ACC112 (cell line): ENCODE data around the gene FCHSD2.
"Not testable (repeated sequence)": the region's sequence is repeated elsewhere in the genome, so short reads cannot be mapped to it uniquely, and the experiment has no call there.

Experiments
- H2AFZ ChIP-seq: fragments of 200-600 bp; sonication (generic); one replicate; pipeline ENCODE4 v1.6.0; 2017; ENCODE audit warnings: antibody characterized with exemption, low read length; ENCODE audit not compliant: unreplicated experiment
- H3K27ac ChIP-seq: fragments of 200-600 bp; sonication (generic); 2 replicates; pipeline ENCODE4 v1.5.1; 2014; ENCODE audit warnings: low read depth, mild to moderate bottlenecking, antibody characterized with exemption, low read length, moderate library complexity
- H3K27me3 ChIP-seq: fragments of 200-600 bp; sonication (generic); 2 replicates; pipeline ENCODE4 v1.6.1; 2014; ENCODE audit warnings: mild to moderate bottlenecking, antibody characterized with exemption, low read length, moderate library complexity, mixed read lengths; ENCODE audit not compliant: insufficient read depth
- H3K36me3 ChIP-seq: fragments of 200-600 bp; sonication (generic); 2 replicates; pipeline ENCODE4 v1.6.1; 2016; ENCODE audit warnings: mild to moderate bottlenecking, antibody characterized with exemption, low read length, moderate library complexity, mixed read lengths; ENCODE audit not compliant: insufficient read depth
- H3K4me1 ChIP-seq: fragments of 200-600 bp; sonication (generic); one replicate; pipeline ENCODE4 v1.6.1; 2016; ENCODE audit warnings: low read length, mixed read lengths; ENCODE audit not compliant: insufficient read depth, unreplicated experiment, control insufficient read depth
- H3K4me3 ChIP-seq: fragments of 200-600 bp; sonication (generic); 2 replicates; pipeline ENCODE4 v1.5.1; 2014; ENCODE audit warnings: mild to moderate bottlenecking, low read depth, low read length
- H3K79me2 ChIP-seq: fragments of 200-600 bp; sonication (generic); one replicate; pipeline ENCODE4 v1.6.0; 2016; ENCODE audit warnings: low read length; ENCODE audit not compliant: control insufficient read depth, unreplicated experiment, insufficient read depth

The FCHSD2 gene

DNA sequence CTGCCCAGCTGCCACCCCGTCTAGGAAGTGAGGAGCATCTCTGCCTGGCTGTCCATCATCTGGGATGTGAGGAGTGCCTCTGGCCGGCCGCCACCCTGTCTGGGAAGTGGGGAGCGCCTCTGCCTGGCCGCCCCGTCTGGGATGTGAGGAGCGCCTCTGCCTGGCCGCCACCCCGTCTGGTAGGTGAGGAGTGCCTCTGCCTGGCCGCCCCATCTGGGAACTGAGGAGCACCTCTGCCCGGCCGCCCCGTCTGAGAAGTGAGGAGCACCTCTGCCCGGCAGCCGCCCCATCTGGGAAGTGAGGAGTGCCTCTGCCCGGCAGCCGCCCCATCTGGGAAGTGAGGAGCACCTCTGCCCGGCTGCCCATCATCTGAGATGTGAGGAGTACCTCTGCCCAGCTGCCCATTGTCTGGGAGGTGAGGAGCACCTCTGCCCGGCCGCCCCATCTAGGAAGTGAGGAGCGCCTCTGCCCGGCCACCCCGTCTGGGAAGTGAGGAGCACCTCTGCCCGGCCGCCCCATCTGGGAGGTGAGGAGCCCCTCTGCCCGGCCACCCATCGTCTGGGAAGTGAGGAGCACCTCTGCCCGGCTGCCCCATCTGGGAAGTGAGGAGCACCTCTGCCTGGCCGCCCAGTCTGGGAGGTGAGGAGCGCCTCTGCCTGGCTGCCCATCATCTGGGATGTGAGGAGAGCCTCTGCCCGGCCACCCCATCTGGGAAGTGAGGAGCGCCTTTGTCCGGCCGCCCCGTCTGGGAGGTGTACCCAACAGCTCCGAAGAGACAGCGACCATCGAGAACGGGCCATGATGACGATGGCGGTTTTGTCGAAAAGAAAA, 232.3 kb downstream of the FCHSD2 start:
- H2AFZ ChIP-seq, H3K27ac ChIP-seq, H3K4me1 ChIP-seq, H3K4me3 ChIP-seq, H3K79me2 ChIP-seq, H3K27me3 ChIP-seq, H3K36me3 ChIP-seq: not testable (repeated sequence)

DNA sequence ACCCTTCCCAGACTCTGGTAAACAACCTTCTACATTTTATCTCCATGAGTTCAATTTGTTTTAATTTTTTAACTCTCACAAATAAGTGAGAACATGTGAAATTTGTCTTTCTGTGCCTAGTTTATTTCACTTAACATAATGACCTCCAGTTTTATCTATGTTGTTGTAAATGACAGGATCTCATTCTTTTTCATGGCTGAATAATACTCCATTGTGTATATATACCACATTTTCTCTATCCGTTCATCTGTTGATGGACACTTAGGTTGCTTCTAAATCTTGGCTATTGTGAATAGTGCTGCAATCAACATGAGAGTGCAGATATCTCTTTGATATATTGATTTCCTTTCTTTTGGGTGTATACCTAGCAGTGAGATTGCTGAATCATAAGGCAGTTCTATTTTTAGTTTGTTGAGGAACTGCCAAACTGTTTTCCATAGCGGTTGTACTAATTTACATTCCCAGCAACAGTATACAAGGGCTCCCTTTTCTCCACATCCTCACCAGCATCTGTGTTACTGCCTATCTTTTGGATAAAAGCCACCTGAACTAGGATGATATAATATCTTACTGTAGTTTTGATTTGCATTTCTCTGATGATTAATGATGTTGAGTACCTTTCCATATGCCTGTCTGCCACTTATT, 234.0 kb downstream of the FCHSD2 start:
- no peak overlapping the region for H3K4me3 ChIP-seq
- H3K4me1 ChIP-seq = no peaks in the 10 kb centered on the region
- H3K79me2 ChIP-seq = no peaks in the 10 kb centered on the region
- no peak overlapping the region for H3K27ac ChIP-seq
- no peaks in the 10 kb centered on the region for H3K27me3 ChIP-seq
- 0 out of 2 replicates have a peak, but pooled peaks cover 3% of the 10 kb centered on the region for H3K36me3 ChIP-seq
- no peak overlapping the region for H2AFZ ChIP-seq

DNA sequence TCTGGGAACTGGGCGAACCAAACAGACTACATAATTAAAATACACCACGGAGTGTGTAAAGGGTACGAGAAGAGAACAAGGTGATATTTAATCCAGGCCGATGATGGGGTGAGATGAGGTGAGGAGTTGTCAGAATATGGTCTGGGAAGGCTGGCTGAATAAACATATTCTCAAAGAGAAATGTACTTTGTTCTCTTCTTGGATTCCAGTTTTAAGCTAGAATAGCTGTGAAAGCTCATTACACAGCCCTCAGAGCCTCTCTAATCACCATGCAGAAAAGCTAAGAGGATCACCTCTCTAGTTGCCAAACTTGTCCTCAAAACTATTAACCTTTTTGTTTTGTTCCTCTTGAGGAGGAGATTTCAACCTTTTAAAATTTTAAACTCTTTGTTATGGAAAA, 238.1 kb downstream of the FCHSD2 start:
- no peaks in the 10 kb centered on the region for H3K27me3 ChIP-seq
- H2AFZ ChIP-seq = no peak overlapping the region
- no peak overlapping the region for H3K27ac ChIP-seq
- H3K4me1 ChIP-seq = no peaks in the 10 kb centered on the region
- H3K36me3 ChIP-seq = no peaks in the 10 kb centered on the region
- H3K79me2 ChIP-seq = no peaks in the 10 kb centered on the region
- no peak overlapping the region for H3K4me3 ChIP-seq

DNA sequence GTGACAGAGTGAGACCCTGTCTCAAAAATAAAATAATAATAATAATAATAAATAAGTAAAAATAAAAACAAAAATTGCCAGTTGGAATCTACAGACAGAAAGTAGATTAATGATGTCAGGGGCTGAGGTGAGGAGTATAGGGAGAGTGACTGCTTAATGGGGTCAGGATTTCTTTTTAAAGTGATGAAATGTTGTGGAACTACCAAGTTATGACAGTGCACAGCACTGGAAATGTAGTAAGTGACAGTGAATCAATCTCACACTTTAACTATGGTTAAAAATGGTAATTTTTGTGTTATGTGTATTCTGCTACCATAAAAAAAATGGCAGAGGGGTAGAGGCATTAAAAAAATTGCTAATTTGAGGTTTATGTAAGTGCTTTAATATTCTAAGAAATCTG, 240.7 kb downstream of the FCHSD2 start:
- Histone ChIP-seq H3K4me3 (no peak overlapping the region), H2AFZ (no peak overlapping the region), H3K4me1 (no peaks in the 10 kb centered on the region), H3K27me3 (no peaks in the 10 kb centered on the region), H3K27ac (no peak overlapping the region), H3K79me2 (no peaks in the 10 kb centered on the region), H3K36me3 (no peaks in the 10 kb centered on the region)

DNA sequence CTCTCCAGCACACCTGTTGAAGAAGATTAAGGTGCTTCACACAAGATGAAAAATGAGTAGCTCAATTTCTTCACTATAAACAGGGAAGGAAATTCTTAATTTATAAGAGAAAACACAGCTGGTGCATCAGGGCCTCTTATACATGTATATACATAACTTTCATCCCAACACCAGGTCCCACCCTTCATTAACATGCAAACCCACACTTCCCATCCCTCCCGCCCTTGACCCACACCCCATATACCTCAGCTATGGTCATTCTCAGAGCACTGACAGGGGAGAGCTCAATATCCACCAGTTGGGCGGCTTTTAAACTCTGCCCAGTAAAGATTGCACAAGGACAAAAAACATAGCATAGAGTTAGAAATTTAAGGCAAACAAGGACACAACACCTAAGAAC, 242.1 kb downstream of the FCHSD2 start:
- Histone ChIP-seq H3K27ac (no peak overlapping the region), H2AFZ (no peak overlapping the region), H3K27me3 (no peaks in the 10 kb centered on the region), H3K36me3 (no peaks in the 10 kb centered on the region), H3K79me2 (no peaks in the 10 kb centered on the region), H3K4me3 (no peak overlapping the region), H3K4me1 (no peaks in the 10 kb centered on the region)

DNA sequence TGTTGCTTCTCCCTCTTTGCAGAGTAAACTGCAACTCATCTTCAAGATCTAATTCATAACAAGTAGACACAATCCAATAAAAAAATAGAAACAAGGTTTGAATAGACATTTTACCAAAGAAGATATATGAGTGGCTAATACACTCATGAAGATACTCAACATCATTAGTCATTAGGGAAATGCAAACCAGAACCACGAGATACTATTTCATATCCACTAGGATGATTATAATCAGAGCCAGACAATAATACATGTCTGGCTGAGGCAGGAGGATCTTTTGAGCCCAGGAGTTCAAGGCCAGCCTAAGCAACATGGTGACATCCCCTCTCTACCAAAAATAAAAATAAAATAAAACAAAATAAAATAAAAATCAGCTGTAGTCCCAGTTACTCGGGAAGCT, 242.9 kb downstream of the FCHSD2 start:
- H3K4me3 ChIP-seq = no peak overlapping the region
- H3K4me1 ChIP-seq = no peaks in the 10 kb centered on the region
- H3K27me3 ChIP-seq = no peaks in the 10 kb centered on the region
- H3K27ac ChIP-seq = no peak overlapping the region
- no peaks in the 10 kb centered on the region for H3K36me3 ChIP-seq
- H3K79me2 ChIP-seq = no peaks in the 10 kb centered on the region
- no peak overlapping the region for H2AFZ ChIP-seq

DNA sequence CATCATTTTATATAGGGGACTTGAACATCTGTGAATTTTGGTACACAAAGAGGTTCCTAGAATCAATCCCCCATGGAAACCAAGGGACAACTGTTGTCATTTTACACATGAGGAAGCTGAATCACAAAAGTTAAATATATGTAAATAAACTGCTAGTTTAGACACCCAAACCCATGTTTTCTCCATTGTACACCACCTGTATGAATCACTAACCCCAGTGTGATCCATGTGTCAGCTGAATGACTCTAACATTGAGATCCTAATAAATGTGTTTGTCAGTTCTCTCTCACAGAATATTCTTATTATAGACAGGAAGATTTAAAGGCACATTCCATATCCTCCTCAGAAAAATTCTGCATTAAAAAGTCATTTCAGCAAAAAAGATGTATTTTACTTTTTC, 244.6 kb downstream of the FCHSD2 start:
- Histone ChIP-seq H2AFZ (no peak overlapping the region), H3K27me3 (no peaks in the 10 kb centered on the region), H3K79me2 (no peaks in the 10 kb centered on the region), H3K4me1 (no peaks in the 10 kb centered on the region), H3K4me3 (no peak overlapping the region), H3K27ac (no peak overlapping the region), H3K36me3 (no peaks in the 10 kb centered on the region)

DNA sequence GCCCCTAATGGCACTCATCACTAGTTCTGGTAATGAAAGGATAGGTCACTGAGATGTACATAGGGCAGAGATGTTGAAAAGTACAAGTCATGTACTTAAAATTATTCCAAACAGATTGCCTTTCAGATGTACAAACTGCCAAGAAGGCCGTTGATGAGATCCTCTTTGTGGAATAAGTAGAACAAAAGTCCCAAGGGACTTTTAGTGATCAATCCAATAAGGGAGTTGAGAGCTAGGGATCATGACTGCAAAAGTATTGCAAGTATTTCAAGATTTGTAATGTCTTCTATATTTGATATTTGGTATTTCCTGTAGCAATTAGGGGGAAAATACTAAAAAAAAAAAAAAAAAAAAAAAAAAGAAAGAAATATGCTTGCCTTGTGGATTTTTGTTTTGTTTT, 245.7 kb downstream of the FCHSD2 start:
- no peak overlapping the region for H3K27ac ChIP-seq
- H2AFZ ChIP-seq = no peak overlapping the region
- H3K36me3 ChIP-seq = no peaks in the 10 kb centered on the region
- no peaks in the 10 kb centered on the region for H3K79me2 ChIP-seq
- no peaks in the 10 kb centered on the region for H3K27me3 ChIP-seq
- no peaks in the 10 kb centered on the region for H3K4me1 ChIP-seq
- no peak overlapping the region for H3K4me3 ChIP-seq

DNA sequence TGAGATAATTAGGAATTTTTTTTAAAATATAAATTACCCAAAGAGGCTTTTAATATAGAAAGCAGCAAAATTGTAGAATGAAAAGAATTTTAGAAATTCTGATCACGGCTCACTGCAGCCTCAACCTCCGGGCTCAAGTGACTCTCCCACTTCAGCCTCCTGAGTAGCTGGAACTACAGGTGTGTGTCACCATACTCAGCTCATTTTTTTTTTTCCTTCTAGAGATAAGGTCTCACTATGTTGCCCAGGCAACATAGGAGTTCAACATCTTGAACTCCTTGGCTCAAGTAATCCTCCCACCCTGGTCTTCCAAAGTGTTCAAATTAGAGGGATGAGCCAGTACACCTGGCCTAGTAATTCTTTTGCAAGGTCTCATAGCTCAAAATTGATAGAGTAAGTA, 251.2 kb downstream of the FCHSD2 start:
- Histone ChIP-seq H3K79me2 (no peaks in the 10 kb centered on the region), H3K27me3 (no peaks in the 10 kb centered on the region), H3K27ac (no peak overlapping the region), H2AFZ (no peak overlapping the region), H3K4me3 (no peak overlapping the region), H3K36me3 (peaks cover 5% of the 10 kb centered on the region; the same call in 1 of the 2 replicates), H3K4me1 (no peaks in the 10 kb centered on the region)

DNA sequence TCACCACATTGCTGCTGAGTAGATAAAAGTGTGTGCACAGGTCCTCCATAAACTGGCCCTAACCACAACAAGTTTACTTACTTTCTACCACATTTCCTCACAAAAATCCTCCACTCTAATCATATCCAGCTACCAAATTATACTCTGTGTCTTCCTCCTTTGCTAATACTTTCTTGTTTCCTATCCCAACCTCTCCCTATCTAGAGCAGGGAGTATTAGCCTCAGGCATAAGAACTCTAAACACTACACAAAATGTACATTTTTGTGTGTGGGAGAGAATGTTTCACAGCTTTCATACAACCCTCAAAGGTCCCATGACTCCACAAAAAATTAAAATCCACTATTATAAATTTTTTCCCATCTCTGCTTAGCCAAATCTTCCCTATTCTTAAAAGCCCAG, 255.5 kb downstream of the FCHSD2 start:
- H3K36me3 ChIP-seq = peaks cover 8% of the 10 kb centered on the region; the same call in 1 of the 2 replicates
- no peak overlapping the region for H3K4me3 ChIP-seq
- no peaks in the 10 kb centered on the region for H3K4me1 ChIP-seq
- no peak overlapping the region for H2AFZ ChIP-seq
- no peak overlapping the region for H3K27ac ChIP-seq
- H3K27me3 ChIP-seq = no peaks in the 10 kb centered on the region
- no peaks in the 10 kb centered on the region for H3K79me2 ChIP-seq
